GM19240 (cell line): ENCODE measurements around the gene FSIP1.

Experiments
- DNase-seq: peaks from one replicate; pipeline ENCODE4 v3.0.0; 2011; ENCODE audit warnings: low spot score; ENCODE audit not compliant: insufficient read length

FSIP1 gene

DNA sequence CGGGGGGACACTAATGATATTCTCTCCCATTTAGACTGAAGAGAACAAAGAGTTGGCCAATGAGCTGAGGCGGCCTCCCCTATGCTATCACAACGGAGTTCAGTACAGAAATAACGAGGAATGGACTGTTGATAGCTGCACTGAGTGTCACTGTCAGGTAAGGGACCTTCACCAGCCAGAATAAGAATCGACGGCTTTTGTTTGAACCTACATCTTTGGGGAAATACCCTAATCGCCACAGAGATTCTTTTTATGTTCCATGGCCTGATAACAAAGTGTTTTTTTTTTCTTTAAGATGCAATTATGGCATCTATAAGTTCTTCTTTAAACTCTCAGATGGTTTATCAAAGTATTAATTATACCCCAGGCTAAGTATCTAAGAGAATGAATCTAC lies 198.4 kb downstream of the FSIP1 start:
- DNase-seq: no peak

DNA sequence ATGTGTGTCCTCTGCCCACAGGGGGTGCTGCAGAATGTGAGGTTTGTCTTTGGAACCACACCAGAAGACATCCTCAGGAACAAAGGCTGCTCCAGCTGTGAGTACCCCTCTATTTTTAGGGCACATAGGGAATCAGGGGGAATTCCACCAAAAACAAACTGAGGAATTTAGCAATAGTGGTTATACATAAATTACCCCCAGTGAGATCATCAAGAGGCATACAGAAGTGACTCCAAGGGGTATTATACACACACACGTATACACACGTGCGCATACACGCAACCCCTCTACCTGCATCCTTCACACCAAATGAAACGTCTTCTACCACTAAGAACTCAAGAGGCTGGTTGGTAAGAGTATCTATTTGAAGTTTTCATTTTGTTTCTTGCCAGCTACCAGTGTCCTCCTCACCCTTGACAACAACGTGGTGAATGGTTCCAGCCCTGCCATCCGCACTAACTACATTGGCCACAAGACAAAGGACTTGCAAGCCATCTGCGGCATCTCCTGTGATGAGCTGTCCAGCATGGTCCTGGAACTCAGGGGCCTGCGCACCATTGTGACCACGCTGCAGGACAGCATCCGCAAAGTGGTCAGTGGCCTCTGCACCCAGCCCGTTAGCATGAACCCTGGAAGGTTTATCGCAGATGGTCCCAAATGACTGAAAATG lies 198.9 kb downstream of the FSIP1 start:
- no peak for DNase-seq

DNA sequence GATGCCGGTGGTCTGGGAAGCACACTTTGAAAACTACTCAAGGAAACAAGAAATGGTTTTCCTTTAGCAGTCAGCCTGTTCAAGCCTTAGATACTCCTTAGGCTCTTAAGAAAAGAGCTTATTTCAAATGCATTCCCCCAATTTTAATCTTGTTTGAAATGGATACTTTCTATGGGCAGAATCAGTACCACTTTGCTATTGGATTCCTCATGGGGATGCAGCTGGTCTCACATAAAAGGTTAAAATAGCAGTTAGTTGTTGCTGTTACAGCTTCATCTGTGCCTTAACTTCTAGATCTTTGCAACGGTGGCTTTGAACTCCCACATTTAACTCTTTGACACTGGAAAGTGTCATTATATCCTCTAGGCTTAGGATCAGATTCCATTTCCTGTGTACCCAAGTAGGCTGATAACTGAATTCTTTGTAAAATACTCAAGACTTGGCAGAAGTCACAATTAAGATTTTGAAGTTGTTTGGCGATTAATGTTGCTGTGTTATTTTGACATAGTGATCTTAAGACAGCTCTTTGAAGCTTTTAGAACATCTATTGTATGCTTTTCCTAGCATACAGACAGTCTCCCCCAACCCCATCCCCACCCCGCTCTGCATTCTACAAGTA lies 199.6 kb downstream of the FSIP1 start:
- no peak for DNase-seq

DNA sequence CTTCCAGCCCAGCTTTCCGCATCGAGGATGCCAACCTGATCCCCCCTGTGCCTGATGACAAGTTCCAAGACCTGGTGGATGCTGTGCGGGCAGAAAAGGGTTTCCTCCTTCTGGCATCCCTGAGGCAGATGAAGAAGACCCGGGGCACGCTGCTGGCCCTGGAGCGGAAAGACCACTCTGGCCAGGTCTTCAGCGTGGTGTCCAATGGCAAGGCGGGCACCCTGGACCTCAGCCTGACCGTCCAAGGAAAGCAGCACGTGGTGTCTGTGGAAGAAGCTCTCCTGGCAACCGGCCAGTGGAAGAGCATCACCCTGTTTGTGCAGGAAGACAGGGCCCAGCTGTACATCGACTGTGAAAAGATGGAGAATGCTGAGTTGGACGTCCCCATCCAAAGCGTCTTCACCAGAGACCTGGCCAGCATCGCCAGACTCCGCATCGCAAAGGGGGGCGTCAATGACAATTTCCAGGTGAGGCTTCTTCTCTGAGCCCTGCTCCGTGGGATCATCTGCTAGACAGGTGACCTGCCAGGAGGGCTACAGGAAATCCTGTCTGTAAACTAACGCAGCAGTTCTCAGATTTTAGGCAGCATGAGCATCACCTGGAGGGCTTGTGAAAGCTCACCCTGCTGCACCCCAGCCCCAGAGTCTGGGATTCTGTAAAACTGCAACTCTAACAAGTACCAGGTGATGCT lies 200.2 kb downstream of the FSIP1 start:
- no peak for DNase-seq

DNA sequence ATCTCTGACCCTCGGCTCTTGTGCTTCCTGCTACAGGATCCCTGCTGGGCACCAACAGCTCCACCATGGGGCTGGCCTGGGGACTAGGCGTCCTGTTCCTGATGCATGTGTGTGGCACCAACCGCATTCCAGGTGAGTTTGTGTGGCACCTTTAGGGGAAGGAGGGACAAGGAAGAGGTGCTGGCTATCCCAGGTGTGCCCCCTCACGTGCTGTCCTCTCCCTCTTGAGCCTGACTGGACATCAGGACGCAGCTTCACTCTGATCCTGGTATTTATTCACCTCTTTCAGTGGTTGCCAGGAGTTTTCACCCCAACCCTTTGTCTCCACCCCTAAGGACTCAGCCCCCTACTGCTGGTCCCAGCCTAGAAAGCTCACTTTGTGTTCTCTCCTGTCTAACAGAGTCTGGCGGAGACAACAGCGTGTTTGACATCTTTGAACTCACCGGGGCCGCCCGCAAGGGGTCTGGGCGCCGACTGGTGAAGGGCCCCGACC lies 200.8 kb downstream of the FSIP1 start:
- no peak for DNase-seq

DNA sequence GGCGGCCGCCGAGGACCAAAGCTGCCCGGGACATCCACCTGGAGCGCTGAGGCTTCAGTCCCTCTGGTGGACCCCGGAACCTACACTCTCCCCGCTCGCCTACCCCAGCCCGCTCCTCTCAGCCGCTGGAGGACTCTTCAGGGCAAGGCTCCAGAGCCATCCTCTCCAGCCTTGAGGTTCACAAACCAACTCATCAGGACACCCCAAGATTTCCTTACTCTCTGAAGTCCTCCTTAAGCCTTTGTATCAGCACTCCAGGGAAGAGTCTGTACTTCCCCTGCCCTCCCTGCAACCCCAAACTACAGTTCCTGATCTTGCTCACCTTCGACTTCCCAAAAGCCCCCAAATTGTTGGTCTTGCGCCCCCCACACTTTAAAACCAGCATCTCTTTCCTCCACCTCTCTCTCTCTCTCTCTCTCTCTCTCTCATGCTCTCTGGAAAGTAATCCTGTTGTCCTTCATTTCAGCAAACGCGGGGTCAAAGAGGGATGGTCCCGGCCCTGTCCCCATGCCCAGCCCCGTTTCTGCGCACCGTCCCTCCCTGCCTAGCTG lies 201.3 kb downstream of the FSIP1 start:
- DNase-seq: no peak

DNA sequence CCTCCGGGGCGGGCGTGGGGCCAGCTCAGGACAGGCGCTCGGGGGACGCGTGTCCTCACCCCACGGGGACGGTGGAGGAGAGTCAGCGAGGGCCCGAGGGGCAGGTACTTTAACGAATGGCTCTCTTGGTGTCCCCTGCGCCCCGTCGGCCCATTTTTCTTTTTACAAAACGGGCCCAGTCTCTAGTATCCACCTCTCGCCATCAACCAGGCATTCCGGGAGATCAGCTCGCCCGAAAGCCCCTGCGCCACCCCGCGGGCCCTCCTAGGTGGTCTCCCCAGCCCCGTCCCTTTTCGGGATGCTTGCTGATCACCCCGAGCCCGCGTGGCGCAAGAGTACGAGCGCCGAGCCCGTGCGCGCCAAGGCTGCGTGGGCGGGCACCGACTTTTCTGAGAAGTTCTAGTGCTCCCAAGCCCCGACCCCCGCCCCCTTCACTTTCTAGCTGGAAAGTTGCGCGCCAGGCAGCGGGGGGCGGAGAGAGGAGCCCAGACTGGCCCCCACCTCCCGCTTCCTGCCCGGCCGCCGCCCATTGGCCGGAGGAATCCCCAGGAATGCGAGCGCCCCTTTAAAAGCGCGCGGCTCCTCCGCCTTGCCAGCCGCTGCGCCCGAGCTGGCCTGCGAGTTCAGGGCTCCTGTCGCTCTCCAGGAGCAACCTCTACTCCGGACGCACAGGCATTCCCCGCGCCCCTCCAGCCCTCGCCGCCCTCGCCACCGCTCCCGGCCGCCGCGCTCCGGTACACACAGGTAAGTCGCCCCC lies 202.0 kb downstream of the FSIP1 start, which contains the start of gene THBS1:
TSS of gene THBS1 (plus strand) at position 595 of the 757 bp plus-strand sequence. CDS start 779 bp downstream, outside the sequence.
- no peak for DNase-seq

DNA sequence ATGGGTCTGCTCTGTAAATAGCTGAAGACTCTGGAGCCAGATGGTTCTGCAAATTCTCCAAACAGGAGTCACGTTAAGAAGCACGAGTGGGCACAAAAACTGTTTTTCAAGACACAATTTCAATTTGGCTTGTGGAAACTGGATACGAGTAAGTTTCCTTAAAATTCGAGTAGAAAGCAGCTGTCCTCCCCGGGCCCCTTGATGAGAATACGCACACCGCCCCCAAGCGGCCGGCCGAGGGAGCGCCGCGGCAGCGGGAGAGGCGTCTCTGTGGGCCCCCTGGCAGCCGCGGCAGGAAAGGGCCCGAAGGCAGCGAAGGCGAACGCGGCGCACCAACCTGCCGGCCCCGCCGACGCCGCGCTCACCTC lies 202.5 kb downstream of the FSIP1 start:
- DNase-seq: peak; percentile 59

DNA sequence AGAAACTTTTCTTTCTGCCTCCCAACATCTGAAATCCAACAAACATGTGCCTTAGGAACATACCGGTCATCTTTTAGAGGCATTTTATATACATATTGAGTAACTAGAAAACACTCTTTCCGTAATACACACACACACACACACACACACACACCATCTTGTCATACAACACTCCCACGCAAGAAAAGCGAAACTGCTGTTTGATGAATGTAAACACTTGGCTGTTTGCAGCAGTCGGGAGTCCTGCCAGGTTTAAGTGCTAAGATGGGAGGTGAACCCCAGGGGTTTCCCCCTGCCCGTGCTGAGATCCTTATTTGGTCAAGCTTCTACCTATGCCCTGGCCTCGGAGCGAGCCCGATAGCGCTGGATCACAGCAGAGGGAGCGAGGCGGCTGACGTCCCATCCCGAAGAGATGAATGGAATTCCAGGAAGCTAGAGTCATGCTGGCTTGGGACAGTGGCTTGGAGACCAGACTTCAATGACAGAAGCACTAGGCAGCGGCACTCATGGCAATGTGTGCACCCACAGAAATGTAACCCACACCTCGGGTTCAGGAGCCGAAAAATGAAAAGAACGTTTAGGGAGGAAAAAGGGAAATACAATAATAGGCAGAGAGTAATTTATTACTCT lies 203.0 kb downstream of the FSIP1 start:
- DNase-seq: no peak

DNA sequence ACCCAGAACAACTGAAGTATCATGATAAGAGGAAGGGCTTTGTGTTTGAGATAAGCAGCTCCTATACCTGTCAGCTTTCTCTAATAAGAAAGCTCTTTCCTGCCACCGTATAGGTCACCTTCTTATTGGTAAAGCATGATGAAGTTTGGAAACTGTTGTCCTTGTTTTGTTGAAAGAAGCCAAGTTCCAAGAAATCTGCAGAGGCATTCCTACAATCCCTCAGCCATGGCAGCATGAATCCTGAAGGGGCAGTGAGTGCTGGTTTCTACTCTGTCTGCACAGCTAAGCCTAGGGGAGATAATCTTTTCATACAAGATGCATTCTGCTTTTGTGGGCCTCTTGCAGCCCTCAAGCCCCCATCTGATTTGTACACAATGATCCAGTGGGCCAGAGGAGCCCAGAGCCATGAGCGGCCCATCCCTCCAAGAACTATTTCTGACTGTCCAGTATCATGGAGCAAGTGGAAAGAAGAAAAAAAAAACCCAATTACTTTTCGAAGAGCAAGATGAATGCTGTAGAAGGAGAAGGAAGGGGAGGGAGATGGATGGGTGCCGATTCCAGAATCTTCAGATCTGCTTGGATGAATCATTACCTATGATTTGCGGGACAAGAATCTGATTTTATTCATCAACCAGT lies 203.7 kb downstream of the FSIP1 start:
- DNase-seq: no peak

DNA sequence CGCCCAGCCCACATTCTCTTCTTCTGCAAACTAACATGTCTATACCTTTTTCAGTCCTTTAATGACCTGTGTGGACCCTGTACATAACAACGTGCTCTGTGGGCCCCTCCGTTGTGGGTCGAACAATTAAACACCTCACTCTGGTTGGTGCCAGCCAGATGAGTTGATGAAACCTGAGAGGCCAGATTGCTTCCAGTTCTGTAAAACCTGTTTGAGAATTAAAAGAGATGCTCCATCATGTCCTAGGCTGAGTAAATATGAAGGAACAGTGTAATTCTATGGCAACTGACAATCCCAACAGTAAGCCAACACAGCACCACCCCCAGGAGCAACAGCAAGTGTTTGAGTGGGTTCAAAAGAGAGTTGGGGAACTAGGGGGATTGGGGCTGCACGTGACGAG lies 207.5 kb downstream of the FSIP1 start:
- no peak for DNase-seq

DNA sequence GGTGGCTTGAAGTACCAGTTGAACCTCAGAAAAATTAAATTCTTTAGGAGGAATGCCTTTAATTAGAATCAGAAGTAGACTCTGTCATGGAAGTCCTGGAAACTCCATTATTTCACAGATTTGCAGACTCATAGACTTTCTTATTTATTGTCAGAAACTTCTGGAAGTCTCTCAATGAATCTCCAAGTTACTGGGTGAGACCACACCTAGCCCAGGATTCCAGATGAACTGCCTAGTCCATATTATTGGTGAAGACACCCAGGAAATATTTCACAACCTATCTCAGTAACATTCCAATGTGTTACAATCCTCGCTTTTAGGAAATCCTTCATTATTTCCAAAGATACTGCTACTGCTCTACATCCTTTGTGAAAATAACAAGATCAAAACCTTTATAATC lies 208.2 kb downstream of the FSIP1 start:
- DNase-seq: no peak

DNA sequence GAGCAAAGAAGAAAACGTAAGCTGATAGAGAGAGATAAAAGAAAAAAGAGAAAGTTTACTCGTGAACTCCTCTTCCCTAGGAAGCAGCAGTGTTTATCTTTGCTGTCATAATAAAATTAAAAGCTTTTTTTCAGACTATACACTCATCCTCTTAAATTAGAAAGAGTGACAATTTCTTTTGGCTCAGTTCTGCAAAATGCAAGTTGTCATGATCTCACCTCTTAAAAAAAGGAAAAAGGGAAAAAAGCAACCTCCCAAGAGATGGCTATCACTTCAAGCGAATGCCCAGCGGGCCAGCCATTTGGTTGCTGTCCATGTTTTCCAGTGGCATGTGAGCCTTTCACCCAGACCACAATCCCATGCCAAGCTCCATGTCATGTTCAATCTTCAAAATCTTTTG lies 208.8 kb downstream of the FSIP1 start:
- DNase-seq: no peak

DNA sequence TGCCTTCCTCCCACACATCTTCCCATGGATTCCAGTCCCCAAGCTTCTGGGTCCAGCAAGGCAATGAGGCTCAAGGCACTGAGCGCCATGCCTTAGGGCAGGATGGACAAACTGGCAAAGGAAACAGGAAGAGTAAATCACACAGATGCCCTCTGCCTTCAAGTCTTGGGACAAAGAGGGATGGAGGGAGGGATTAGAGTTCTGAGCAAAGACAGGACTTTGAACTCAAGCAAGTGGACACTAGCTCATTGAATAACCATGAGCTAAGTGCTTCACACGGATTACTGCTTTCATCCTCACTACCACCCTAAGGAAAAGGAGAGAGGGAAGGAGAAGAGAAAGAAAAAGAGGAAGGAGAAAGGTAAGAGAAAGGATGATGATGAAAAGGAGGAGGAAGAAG lies 209.4 kb downstream of the FSIP1 start:
- no peak for DNase-seq

DNA sequence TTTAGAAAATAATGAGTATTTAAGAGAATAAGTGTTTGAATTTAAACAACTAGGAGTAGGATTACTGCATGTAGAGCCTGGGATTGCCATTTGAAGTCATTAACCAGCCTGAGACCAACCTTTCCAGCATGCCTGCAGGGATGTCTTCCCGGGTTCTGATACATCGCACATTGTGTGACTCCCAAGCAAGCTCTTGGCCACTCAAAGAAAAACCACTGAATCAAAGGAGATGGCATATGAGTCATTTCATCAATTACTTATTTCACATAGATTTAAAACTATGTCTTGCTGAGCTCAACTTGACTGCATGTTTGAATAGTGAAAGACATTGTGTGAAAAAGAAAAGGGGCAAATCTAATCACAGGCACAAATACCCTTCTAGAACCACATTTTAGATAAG lies 216.8 kb downstream of the FSIP1 start:
- DNase-seq: no peak

DNA sequence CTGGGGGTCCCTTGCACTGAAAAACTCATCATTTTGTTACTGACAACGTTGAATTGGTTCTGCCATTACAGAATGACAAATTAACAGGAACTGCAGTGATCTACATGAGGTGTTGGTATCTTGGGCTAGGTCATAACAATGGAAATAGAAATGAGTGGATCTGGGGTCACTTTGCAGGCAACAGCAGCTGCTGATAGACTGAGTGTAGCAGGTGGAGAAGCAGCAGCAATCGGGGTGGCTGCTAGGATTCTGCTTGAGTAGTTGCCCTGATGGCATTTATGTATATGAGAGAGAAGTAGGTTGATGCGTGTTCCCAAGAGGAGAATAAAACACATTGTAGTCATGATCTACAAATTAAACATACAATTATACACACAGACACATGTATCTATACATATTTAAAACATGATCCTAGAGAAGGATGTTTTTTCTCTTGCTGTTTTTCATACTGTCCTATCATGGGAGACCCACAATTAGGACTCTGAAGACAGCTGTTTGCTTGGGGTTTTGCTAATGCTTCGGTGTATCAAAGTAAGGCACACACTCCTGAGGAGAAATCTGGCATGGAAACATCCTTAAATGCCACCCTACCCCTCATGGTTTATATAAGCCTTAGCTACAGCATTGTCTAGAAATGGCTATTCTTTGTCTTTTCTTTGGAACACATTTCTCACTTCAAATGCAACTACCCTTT lies 217.5 kb downstream of the FSIP1 start:
- DNase-seq: no peak

DNA sequence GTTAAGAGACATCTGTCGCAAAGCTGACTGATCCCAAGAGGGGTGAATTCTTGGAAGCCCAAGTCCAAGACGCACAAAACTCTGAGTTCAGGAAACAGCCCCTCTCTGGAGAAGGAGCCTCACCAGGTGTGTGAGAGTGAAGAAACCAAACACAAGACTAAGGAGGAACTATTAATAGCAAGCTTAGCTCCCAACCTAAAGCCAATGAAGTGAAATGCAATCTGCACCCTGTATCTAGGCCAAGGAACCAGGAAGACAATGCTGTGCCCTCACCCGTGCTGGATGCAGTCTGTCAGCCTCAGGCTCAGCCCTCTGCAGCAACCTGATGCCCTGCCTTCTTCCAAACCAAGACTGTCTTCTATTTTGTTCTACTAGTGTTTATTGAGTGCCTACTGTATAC lies 224.2 kb downstream of the FSIP1 start:
- no peak for DNase-seq

DNA sequence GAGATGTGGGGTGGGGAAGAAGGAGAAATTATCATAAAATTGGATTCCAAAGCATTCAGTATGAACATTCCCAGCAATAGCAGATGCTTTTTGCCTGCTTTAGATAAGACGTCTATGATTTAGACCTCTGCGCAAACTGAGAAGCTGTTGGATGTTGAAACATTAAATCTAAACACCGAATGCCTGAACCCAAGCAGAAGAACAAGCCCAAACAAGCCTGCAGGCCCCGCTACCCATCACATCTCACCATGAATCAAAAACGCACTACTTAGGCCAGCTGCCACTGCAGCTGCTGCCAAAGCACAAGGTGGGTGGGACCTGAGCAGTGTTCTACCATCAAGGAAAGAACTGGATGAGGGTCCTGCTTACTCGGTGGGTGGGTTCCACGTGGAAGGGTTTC lies 226.2 kb downstream of the FSIP1 start:
- no peak for DNase-seq

DNA sequence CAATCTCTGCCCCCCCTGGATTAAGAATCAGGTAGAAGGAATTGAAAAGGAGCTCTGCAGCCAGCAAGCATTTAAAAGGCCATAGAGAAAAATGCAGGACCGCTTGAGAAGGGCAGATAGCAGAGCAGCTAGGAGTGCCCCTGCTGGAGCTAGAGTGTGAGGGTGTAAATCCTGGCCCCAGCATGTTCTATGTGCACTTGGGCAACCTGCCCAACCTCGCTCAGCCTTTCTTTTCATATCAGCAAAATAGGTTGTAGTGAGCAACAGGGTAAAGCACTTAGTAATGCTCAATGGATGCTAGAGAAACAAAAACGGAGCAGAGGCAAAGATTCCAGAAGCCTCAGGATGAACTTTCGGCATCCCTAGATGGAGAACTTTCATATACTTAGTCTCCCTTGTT lies 226.8 kb downstream of the FSIP1 start:
- DNase-seq: no peak

DNA sequence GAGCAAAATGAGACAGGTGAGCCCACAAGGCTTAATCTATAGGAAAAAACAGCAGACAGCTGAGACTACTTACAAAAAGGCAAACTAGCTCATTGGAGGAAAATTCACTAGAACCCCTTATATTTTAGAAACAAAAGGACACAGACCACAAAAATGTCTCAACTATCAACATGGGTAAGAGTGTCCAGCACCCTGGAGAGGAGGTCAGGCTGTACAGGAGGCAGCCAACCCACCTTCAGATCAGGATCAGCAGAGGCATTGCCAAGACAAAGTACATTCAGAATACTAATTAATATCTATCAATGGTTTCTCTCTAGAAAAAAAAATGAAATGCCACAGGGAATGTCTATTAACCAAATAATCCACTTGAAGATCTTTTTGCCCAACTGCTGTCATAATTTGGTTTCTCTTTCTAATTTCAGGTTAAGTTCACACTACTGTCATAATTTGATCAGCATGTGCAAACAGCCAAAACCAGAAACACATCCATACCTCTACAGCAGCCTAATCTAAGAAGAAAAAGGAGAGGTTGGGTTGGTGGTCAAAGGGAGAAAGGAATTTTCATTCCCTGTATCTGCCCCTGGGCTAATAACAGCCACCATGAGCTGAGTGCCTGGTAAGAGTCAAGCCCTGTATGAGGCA lies 227.8 kb downstream of the FSIP1 start:
- DNase-seq: no peak
